NCI-H446 treated with DMSO at 0.1 percent for 48 hours (cell line): ENCODE measurements around the gene PRAMEF10.
"Not testable (repeated sequence)": the region's sequence is repeated elsewhere in the genome, so short reads cannot be mapped to it uniquely, and the experiment has no call there.

Experiments used
- DNase-seq: peaks from one replicate; lab custom pipeline; 2025; lab: John Stamatoyannopoulos, UW

PRAMEF10 gene

DNA sequence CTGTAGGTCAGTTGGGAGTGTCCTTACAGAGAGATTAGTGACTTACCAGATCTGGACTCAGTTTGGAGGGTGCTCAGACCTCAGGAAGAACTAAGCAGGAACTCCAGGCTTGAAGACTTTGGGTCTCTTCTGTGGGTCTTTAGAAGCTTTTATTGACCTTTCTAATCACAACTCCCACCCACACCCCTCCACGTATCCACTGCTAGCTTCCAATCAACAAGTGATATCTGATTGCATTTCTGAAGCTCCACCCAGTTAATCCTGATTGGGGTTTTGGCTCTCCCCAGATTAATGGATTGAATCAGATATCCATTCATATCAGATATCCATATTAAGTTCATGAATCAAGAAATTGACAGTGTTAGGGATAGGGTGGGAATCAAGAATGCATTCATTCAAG, at the start of gene PRAMEF10:
Gene PRAMEF10 (minus strand): TSS at position 101 of the 400 bp plus-strand sequence. CDS start 2,423 bp downstream, outside the sequence.
- not testable (repeated sequence) for DNase-seq

DNA sequence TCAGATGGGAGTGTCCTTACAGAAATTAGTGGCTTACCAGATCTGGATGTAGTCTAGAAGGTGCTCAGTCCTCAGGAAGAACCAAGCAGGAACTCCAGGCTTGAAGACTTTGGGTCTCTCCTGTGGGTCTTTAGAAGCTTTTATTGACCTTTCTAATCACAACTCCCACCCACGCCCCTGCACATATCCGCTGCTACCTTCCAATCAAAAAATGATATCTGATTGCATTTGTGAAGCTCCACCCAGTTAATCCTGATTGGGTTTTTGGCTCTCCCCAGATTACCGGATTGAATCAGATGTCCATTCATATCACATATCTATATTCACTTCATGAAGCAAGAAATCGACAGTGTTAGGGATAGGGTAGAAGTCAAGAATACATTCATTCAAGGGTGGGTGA, 49.4 kb upstream of the PRAMEF10 start, which contains the start of gene PRAMEF6:
Gene PRAMEF6 (minus strand): TSS at position 101 of the 400 bp plus-strand sequence. CDS start 5,062 bp downstream, outside the sequence.
- not testable (repeated sequence) for DNase-seq

DNA sequence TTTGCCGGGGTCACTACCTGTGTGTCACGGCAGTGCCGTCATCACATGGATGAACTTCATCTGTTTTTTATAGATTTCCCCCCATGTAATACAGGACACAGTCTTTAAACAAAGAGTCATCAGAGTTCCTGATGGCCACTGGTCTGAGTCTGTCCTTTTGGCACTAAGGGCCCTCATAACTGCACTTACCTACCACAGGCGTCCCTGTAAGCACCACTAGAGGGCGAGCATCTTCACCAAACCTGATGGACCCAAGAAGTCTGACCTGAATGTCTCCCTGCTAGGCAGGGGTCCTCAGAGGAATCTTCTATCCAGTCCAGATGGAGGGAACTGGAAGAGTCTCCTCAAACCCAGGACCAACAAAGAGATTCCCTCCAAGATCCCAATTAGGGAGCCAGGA, 26.3 kb upstream of the PRAMEF10 start:
- not testable (repeated sequence) for DNase-seq

- not testable (repeated sequence) for DNase-seq
These were observed 23.7 kb upstream of the PRAMEF10 start for GRCh38 chr1:12921749-12922148.

GRCh38 chr1:12916310-12916709, 18.2 kb upstream of the PRAMEF10 start, which contains the start of gene PRAMEF7:
PRAMEF7 (plus strand) TSS chr1:12916610; CDS start chr1:12917693, 1,083 bp downstream.
- DNase-seq: not testable (repeated sequence)

DNA sequence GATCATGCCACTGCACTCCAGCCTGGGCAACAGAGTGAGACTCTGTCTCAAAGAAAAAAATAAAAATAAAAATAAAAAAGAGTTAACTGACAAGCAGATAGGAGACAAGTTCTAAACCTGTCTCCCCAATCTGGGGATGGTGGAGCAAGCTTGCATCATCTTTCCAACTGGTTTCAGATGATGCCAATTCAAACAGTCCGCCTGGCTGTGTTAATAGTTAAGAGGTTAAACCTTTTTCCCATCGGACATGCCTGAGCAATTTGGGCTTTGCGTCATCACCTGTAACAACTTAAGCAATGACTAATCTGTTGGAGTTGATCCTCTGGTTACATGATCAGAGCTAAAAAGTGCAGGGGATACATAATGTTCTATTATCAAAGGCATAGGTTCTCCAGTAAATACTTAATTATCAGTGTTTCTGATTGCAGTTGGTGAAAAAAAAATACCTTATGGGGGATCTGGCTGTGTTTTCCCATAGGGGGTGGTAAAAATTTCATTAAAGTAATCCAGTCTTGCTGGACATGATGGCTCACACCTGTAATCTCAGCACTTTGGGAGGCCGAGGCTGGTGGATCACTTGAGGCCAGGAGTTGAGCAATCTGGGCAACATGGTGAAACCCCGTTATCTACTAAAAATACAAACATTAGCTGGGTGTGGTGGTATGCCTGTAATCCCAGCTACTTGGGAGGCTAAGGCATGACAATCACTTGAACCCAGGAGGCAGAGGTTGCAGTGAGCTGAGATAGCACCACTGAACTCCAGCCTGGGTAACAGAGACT, 5.9 kb upstream of the PRAMEF10 start:
- not testable (repeated sequence) for DNase-seq

- DNase-seq: not testable (repeated sequence)
These were observed 1.1 kb upstream of the PRAMEF10 start for GRCh38 chr1:12899186-12899585.

GRCh38 chr1:12886101-12886500, 12.0 kb downstream of the PRAMEF10 start, which contains the start of gene PRAMEF4:
PRAMEF4 (minus strand) TSS chr1:12886201; CDS start chr1:12883394, 2,807 bp downstream.
- DNase-seq: not testable (repeated sequence)

- DNase-seq: not testable (repeated sequence)
These were observed 19.6 kb downstream of the PRAMEF10 start for GRCh38 chr1:12878453-12878852.

- DNase-seq: not testable (repeated sequence)
These were observed 34.8 kb downstream of the PRAMEF10 start for GRCh38 chr1:12863131-12863880.

- not testable (repeated sequence) for DNase-seq
These were observed 41.3 kb downstream of the PRAMEF10 start, which contains the start of gene PRAMEF2 for GRCh38 chr1:12856786-12857185. PRAMEF2 (plus strand) TSS chr1:12857086; CDS start chr1:12859010, 1,924 bp downstream.

DNA sequence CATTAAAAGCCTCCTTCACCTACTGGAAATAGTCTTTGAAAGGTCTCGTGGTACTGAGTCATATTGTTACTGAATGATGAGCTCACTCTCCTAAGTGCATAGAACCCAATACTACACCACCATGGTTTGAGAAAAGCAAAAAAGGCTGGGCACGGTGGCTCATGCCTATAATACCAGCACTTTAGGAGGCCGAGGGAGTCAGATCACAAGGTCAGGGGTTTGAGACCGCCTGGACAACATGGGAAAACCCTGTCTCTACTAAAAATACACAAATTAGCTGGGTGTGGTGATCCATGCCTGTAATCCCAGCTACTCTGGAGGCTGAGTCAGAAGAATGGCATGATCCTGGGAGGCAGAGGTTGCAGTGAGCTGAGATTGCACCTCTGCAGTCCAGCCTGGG, 46.3 kb downstream of the PRAMEF10 start:
- DNase-seq: no peak

GRCh38 chr1:12848620-12849019, 49.5 kb downstream of the PRAMEF10 start, which contains the start of gene HNRNPCL1:
HNRNPCL1 (minus strand) TSS chr1:12848720; CDS start chr1:12848289, 431 bp downstream.
- DNase-seq: not testable (repeated sequence)
